Vagina (tissue), 2 donors: Measurements from ENCODE around the gene MINDY4. TPM values are rescaled to one million over a fixed set of nuclear protein-coding genes. Genes with fewer than 3 reads are reported as not detected.

Source experiments
- DNase-seq, 2 donors: peaks; one replicate each; pipeline ENCODE4 v3.0.0-alpha.2; 2017; ENCODE audit errors: extremely low spot score in 2 of 2
- H3K27ac ChIP-seq: fragments of 200-600 bp; sonication (generic); one replicate; pipeline ENCODE4 v1.5.1; 2019
- H3K27me3 ChIP-seq: fragments of 200-600 bp; sonication (generic); one replicate; pipeline ENCODE4 v1.5.1; 2019
- H3K36me3 ChIP-seq, 2 donors: fragments of 200-600 bp; sonication (generic); one replicate each; pipeline ENCODE4 v1.5.1; 2017 to 2019
- H3K4me1 ChIP-seq: fragments of 200-600 bp; sonication (generic); one replicate; pipeline ENCODE4 v1.5.1; 2019
- H3K4me3 ChIP-seq, 2 donors: fragments of 200-600 bp; sonication (generic); 1 replicate in 1 of 2; 2 replicates in 1 of 2; pipeline ENCODE4 v1.5.1; 2016 to 2019
- H3K9me3 ChIP-seq: fragments of 200-600 bp; sonication (generic); one replicate; pipeline ENCODE4 v1.5.1; 2019
- CTCF ChIP-seq, 3 experiments: fragments of 450-650 bp in 2 of 3; fragments of 200-600 bp in 1 of 3; sonication (generic) in 1 of 3; IDR thresholded peaks; one replicate each; pipeline ENCODE4 v1.5.1; 2017 to 2019; ENCODE audit warnings: antibody characterized with exemption in 3 of 3, mild to moderate bottlenecking in 2 of 3, moderate library complexity in 2 of 3
- POLR2A ChIP-seq, 2 donors: fragments of 450-650 bp; IDR thresholded peaks; one replicate each; pipeline ENCODE4 v1.6.1; 2017; ENCODE audit warnings: antibody characterized with exemption in 2 of 2, mild to moderate bottlenecking in 2 of 2, moderate library complexity in 2 of 2
- POLR2AphosphoS5 ChIP-seq, 2 donors: sonication (generic); formaldehyde crosslinking; IDR thresholded peaks; one replicate each; pipeline ENCODE4 v1.9.0; 2017; ENCODE audit warnings: antibody characterized with exemption in 2 of 2, mild to moderate bottlenecking in 2 of 2, low read depth in 1 of 2; ENCODE audit not compliant: insufficient read depth in 1 of 2
- intact Hi-C: fragments of 100-400 bp; cut with DNase I; formaldehyde crosslinking; loops from one replicate; pipeline ENCODE4 v1.15.1; 2023
- total RNA-seq: library from RNA; depleted of rRNA; stranded (reverse); fragments of >200 nt; gene quantifications from one replicate; pipeline ENCODE4 v1.2.3, GENCODE V29; 2016

The MINDY4 gene
- total RNA-seq, 1 donor from 2014 or later = 10.3 TPM

GRCh38 chr7:30776971-30777370 is 5.8 kb downstream of the MINDY4 start:
- intact Hi-C loops = no loop called here
- no peaks in the 10 kb centered on the region for H3K36me3 ChIP-seq
- no peak overlapping the region for H3K4me3 ChIP-seq
- DNase-seq = no peak
- TF ChIP-seq POLR2AphosphoS5 (IDR thresholded peaks at IDR 0.05; ENCODE audit: insufficient read depth in 1 of 2, low read depth in 1 of 2) (no peak), POLR2A (IDR thresholded peaks at IDR 0.05) (no peak), CTCF (IDR thresholded peaks at IDR 0.05) (no peak)
- H3K9me3 ChIP-seq = no peaks in the 10 kb centered on the region
- H3K4me1 ChIP-seq = peaks cover 11% of the 10 kb centered on the region
- H3K27ac ChIP-seq = no peak overlapping the region
- no peaks in the 10 kb centered on the region for H3K27me3 ChIP-seq

- no peak for DNase-seq
- TF ChIP-seq POLR2AphosphoS5 (IDR thresholded peaks at IDR 0.05; ENCODE audit: insufficient read depth in 1 of 2, low read depth in 1 of 2) = no peak
- no peaks in the 10 kb centered on the region for H3K27me3 ChIP-seq
- intact Hi-C loops = no loop called here
- no peak overlapping the region for H3K27ac ChIP-seq
- no peaks in the 10 kb centered on the region for H3K9me3 ChIP-seq
- peaks cover 0 to 3% of the 10 kb centered on the region in 2 donors for H3K36me3 ChIP-seq
- no peaks in the 10 kb centered on the region for H3K4me1 ChIP-seq
- no peak overlapping the region for H3K4me3 ChIP-seq
Observed at GRCh38 chr7:30778255-30779025, 7.2 kb downstream of the MINDY4 start.

- intact Hi-C loops = no loop called here
- no peak overlapping the region for H3K27ac ChIP-seq
- no peaks in the 10 kb centered on the region for H3K27me3 ChIP-seq
- TF ChIP-seq POLR2A (IDR thresholded peaks at IDR 0.05) (no peak), CTCF (IDR thresholded peaks at IDR 0.05) (no peak), POLR2AphosphoS5 (IDR thresholded peaks at IDR 0.05; ENCODE audit: insufficient read depth in 1 of 2, low read depth in 1 of 2) (no peak)
- peaks cover 0 to 8% of the 10 kb centered on the region in 2 donors for H3K36me3 ChIP-seq
- H3K9me3 ChIP-seq = no peaks in the 10 kb centered on the region
- no peak for DNase-seq
- no peaks in the 10 kb centered on the region for H3K4me1 ChIP-seq
- no peak overlapping the region for H3K4me3 ChIP-seq
Observed at GRCh38 chr7:30779574-30779973, 8.4 kb downstream of the MINDY4 start.

- no peaks in the 10 kb centered on the region for H3K4me1 ChIP-seq
Observed at GRCh38 chr7:30780941-30781340, 9.7 kb downstream of the MINDY4 start.

GRCh38 chr7:30782690-30783089 is 11.5 kb downstream of the MINDY4 start:
- no peaks in the 10 kb centered on the region for H3K9me3 ChIP-seq
- no peak for TF ChIP-seq CTCF (IDR thresholded peaks at IDR 0.05)
- no peak for TF ChIP-seq POLR2AphosphoS5 (IDR thresholded peaks at IDR 0.05; ENCODE audit: insufficient read depth in 1 of 2, low read depth in 1 of 2)
- no peak for TF ChIP-seq POLR2A (IDR thresholded peaks at IDR 0.05)
- peaks cover 0 to 12% of the 10 kb centered on the region in 2 donors for H3K36me3 ChIP-seq
- no peak for DNase-seq
- no peaks in the 10 kb centered on the region for H3K27me3 ChIP-seq
- H3K4me1 ChIP-seq = no peaks in the 10 kb centered on the region
- H3K4me3 ChIP-seq = no peak overlapping the region
- no peak overlapping the region for H3K27ac ChIP-seq
- intact Hi-C loops = no loop called here

More at GRCh38 chr7:30780941-30781340, 9.7 kb downstream of the MINDY4 start:
- H3K27me3 ChIP-seq = no peaks in the 10 kb centered on the region
- peaks cover 0 to 12% of the 10 kb centered on the region in 2 donors for H3K36me3 ChIP-seq
- DNase-seq = no peak
- no peaks in the 10 kb centered on the region for H3K9me3 ChIP-seq
- H3K4me3 ChIP-seq = no peak overlapping the region
- no peak overlapping the region for H3K27ac ChIP-seq
- intact Hi-C loops = no loop called here
- TF ChIP-seq POLR2AphosphoS5 (IDR thresholded peaks at IDR 0.05; ENCODE audit: insufficient read depth in 1 of 2, low read depth in 1 of 2) = no peak
- TF ChIP-seq POLR2A (IDR thresholded peaks at IDR 0.05) = no peak
- TF ChIP-seq CTCF (IDR thresholded peaks at IDR 0.05) = no peak
